ENCODE data around the gene HHIPL1. TPM values are rescaled to one million over a fixed set of nuclear protein-coding genes. Genes with fewer than 3 reads are reported as not detected.

HHIPL1 gene
- not detected in 2 replicates for total RNA-seq

DNA sequence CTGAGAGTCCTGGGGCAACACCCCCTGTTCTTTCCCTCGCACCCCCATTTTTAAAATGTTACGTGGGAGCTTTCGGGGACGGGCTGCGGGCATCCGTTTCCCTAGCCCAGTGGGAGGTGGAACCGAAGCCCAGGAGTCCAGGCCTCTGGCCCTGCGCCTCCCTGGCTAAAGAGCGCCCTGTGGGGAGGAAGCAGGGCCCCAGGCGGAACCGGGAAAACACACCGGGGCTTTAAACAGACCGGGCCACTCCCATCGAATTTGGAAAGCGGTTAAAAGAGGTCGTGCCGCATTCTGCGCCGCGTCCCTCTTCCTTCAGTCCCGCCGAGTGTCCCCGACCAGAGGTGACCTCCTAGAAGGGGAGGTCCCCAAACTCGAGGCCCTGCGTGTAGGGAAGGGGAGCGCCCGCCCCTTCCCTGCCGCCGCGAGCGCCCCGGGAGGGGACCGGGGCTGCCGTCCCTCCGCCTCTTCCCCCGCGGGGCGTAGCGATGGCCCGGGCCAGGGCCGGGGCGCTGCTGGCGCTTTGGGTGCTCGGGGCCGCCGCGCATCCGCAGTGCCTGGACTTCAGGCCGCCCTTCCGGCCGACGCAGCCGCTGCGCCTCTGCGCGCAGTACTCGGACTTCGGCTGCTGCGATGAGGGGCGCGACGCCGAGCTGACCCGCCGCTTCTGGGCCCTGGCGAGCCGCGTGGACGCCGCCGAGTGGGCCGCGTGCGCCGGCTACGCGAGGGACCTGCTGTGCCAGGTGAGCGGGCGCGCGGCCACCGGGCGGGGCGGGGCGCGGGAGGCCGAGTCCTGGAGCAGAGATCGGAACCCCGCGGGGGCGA, at the start of gene HHIPL1:
Gene HHIPL1 (plus strand): TSS at position 407 of the 822 bp plus-strand sequence. CDS start 79 bp downstream, at position 486.
- intact Hi-C loops (cut with micrococcal nuclease) = no loop called here
- no peak within 1 kb of the TSS for H3K4me3 Mint-ChIP-seq

DNA sequence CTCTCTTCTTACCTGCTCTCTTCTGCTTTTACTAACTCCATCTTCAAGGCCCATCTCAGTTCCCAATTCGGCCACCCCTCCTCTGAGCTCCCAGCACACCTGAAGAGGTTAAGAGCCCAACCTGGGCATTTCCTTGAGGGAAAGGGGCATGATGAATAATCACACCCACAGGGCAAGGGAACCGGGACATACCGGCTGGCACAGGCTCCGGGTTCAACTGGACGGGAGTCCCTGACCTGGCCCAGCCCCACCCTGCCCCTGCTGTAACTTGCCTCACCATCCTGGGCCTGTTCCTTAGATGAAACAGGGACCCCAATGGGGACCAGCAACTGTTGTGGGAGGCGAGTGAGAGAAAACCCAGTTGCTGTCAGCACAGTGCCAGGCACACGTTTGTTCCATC, 49.4 kb upstream of the HHIPL1 start:
- H3K36me3 Mint-ChIP-seq (ENCODE audit: low read depth) = no peaks in the 10 kb centered on the region
- H3K9me3 Mint-ChIP-seq = no peaks in the 10 kb centered on the region
- no peaks in the 10 kb centered on the region for H3K27me3 Mint-ChIP-seq
- intact Hi-C loops (cut with micrococcal nuclease) = loop anchor here (1.0 kb wide), 1 partner anchor 9 kb away; the partner anchor contains the start of gene CCDC85C
- no peak for DNase-seq
- H3K4me1 Mint-ChIP-seq = peaks cover 9% of the 10 kb centered on the region
- peak overlapping the region; percentile 45 for H3K4me3 Mint-ChIP-seq
- H3K27ac Mint-ChIP-seq = peak overlapping the region; percentile 73

More for the DNA sequence above, at the start of gene HHIPL1:
- no peaks in the 10 kb centered on the region for H3K36me3 Mint-ChIP-seq (ENCODE audit: low read depth)
- H3K4me1 Mint-ChIP-seq = no peaks in the 10 kb centered on the region
- H3K27me3 Mint-ChIP-seq = peaks cover 27% of the 10 kb centered on the region
- no peaks in the 10 kb centered on the region for H3K9me3 Mint-ChIP-seq
- H3K27ac Mint-ChIP-seq = no peak within 1 kb of the TSS
- no peak for DNase-seq

DNA sequence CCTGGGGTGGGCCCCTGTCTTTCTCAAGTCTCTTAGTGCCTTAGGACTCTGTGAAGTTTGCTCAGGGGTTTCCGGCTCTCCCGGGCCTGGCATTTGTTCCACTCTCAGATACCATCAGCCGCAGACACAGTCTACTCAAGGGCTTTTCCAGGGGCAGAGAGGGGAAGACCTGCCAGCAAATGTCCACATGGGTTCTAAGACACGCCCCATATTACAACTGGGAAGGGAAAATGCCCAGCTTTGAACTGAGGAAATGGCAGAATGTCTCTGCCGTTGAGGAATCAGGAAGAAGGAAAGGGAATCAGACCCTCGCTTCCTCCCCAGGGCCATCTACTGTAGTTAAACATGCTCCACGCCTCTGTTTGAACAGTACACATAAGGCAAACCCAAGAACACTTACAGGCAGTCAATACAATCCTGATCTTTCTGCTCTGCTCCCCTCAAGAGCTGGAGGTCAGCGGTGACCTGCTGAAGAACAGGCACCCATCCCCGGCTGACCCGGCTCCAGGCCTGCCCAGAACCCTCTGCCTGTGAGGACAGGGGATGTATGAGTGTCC, 48.8 kb upstream of the HHIPL1 start:
- Mint-ChIP-seq H3K27ac (no peak overlapping the region), H3K4me3 (no peak overlapping the region), H3K27me3 (no peaks in the 10 kb centered on the region), H3K9me3 (no peaks in the 10 kb centered on the region), H3K4me1 (peaks cover 11% of the 10 kb centered on the region), H3K36me3 (ENCODE audit: low read depth) (no peaks in the 10 kb centered on the region)
- intact Hi-C loops (cut with micrococcal nuclease) = no loop called here
- no peak for DNase-seq

- intact Hi-C loops (cut with micrococcal nuclease) = no loop called here
Measured at GRCh38 chr14:99596772-99597171, 48.2 kb upstream of the HHIPL1 start.

GRCh38 chr14:99597911-99598600, 46.9 kb upstream of the HHIPL1 start:
- intact Hi-C loops (cut with micrococcal nuclease) = no loop called here
- Mint-ChIP-seq H3K4me1 (peaks cover 24% of the 10 kb centered on the region), H3K27ac (no peak overlapping the region), H3K36me3 (ENCODE audit: low read depth) (no peaks in the 10 kb centered on the region), H3K27me3 (peaks cover 12% of the 10 kb centered on the region), H3K9me3 (no peaks in the 10 kb centered on the region), H3K4me3 (no peak overlapping the region)
- no peak for DNase-seq

More at GRCh38 chr14:99596772-99597171, 48.2 kb upstream of the HHIPL1 start:
- Mint-ChIP-seq H3K36me3 (ENCODE audit: low read depth) (no peaks in the 10 kb centered on the region), H3K4me1 (peaks cover 16% of the 10 kb centered on the region), H3K9me3 (no peaks in the 10 kb centered on the region), H3K27me3 (peaks cover 3% of the 10 kb centered on the region), H3K27ac (no peak overlapping the region), H3K4me3 (no peak overlapping the region)
- DNase-seq = no peak

- Mint-ChIP-seq H3K9me3 (no peaks in the 10 kb centered on the region), H3K36me3 (ENCODE audit: low read depth) (no peaks in the 10 kb centered on the region), H3K27ac (no peak overlapping the region), H3K4me1 (peaks cover 24% of the 10 kb centered on the region), H3K4me3 (no peak overlapping the region), H3K27me3 (peaks cover 12% of the 10 kb centered on the region)
- DNase-seq = no peak
- intact Hi-C loops (cut with micrococcal nuclease) = no loop called here
Measured at GRCh38 chr14:99598774-99599173, 46.2 kb upstream of the HHIPL1 start.

GRCh38 chr14:99599393-99599792, 45.5 kb upstream of the HHIPL1 start:
- Mint-ChIP-seq H3K27ac (no peak overlapping the region), H3K4me1 (peaks cover 24% of the 10 kb centered on the region), H3K9me3 (no peaks in the 10 kb centered on the region), H3K4me3 (no peak overlapping the region), H3K27me3 (peaks cover 12% of the 10 kb centered on the region), H3K36me3 (ENCODE audit: low read depth) (no peaks in the 10 kb centered on the region)
- DNase-seq = no peak
- intact Hi-C loops (cut with micrococcal nuclease) = no loop called here

DNA sequence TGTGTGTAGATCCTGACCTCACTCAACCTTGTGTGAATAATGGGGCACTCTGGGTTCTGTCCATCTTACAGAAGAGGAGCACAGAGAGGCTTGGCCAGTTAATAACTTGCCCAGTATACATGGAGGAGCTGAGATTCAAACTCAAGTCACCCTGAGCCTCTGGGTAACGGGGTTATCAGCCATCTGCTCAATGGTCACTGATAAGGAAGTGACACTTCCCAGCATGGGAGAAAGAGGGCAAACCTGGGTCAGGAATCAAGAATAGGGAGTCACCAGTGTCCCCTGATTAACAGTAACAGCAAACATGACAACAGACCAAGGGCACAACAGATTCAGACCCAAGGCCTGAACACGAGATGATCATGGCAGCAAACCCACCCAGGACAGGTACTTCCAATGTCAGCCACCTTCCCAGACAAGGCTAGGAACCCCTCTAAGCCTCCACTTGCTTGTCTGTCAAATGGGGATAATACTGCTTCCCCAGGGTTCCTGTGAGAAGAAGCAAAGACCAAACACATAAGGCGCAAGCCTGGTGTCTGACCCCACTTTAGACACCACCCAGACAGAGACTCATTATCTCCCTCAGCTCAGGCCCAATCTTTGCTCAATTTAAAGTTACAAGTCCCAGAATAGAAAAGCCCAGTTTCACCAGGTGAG, 44.6 kb upstream of the HHIPL1 start:
- no peak overlapping the region for H3K4me3 Mint-ChIP-seq
- no peaks in the 10 kb centered on the region for H3K36me3 Mint-ChIP-seq (ENCODE audit: low read depth)
- intact Hi-C loops (cut with micrococcal nuclease) = loop anchor here (5.0 kb wide), 1 partner anchor 372 kb away; no protein-coding TSS in a partner anchor
- peaks cover 12% of the 10 kb centered on the region for H3K27me3 Mint-ChIP-seq
- no peaks in the 10 kb centered on the region for H3K9me3 Mint-ChIP-seq
- DNase-seq = no peak
- peaks cover 18% of the 10 kb centered on the region for H3K4me1 Mint-ChIP-seq
- no peak overlapping the region for H3K27ac Mint-ChIP-seq

DNA sequence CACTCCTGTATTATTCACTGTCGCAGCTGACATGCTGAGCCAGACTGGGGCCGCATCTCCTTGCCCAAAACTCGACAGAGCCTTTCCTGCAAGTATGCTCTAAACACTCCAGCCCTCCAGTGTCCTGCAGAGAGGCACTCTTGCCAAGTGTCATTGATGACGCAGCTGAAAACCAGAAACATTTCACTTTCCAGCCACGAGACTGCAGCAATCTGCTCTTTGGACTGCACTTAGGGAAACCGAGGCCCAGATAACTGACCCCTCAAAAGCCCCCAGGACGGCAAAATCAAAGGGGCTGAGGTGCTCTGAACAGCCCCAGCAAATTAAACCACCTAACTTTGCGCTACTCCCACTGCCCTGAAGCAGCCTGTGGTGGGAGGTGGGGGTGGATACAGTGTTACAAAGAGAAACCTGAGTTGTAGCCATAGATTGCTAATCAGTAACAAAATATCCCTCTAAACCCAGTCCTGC, 43.5 kb upstream of the HHIPL1 start:
- Mint-ChIP-seq H3K4me3 (no peak overlapping the region), H3K27ac (no peak overlapping the region), H3K27me3 (peaks cover 12% of the 10 kb centered on the region), H3K4me1 (peaks cover 22% of the 10 kb centered on the region), H3K9me3 (no peaks in the 10 kb centered on the region), H3K36me3 (ENCODE audit: low read depth) (no peaks in the 10 kb centered on the region)
- no peak for DNase-seq
- intact Hi-C loops (cut with micrococcal nuclease) = loop anchor here (5.0 kb wide), 1 partner anchor 371 kb away; no protein-coding TSS in a partner anchor

DNA sequence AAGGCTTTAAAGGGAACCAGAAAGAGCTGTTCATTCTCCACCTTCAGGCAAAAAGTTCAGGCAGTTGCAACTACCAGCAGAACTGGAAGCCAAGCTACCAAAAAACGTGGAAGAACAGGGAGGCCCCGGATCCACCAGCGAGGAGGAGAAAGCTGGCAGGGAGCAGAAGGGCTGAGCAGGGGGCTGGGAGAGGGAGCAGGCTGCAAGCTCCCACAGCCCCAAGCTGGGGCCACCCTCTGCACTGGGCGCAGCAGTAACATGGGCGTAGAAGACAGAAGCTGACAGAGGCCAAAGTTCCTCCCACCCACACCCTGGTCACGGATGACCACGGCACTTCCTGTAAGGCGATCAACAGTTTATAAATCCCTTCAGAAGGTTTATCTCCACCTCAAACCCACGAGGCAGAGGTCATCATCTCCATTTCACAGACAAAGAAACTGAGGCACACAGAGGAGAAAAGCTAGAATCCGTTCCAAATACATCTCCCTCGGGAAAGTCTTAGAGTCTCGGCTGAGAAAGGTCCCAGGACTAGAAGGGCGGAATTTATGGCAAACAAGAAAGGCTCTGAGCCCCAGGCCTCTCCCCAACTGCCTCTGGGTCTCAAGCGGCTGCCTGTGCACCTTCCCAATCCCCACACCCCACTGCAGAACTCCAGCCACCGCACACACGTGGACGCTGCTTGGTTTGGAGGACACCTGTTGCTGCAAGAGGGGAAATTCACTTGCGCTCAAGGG, 42.7 kb upstream of the HHIPL1 start:
- H3K9me3 Mint-ChIP-seq = no peaks in the 10 kb centered on the region
- H3K4me1 Mint-ChIP-seq = peaks cover 22% of the 10 kb centered on the region
- peaks cover 12% of the 10 kb centered on the region for H3K27me3 Mint-ChIP-seq
- intact Hi-C loops (cut with micrococcal nuclease) = loop anchor here (5.0 kb wide), 1 partner anchor 370 kb away; no protein-coding TSS in a partner anchor
- no peak overlapping the region for H3K27ac Mint-ChIP-seq
- H3K4me3 Mint-ChIP-seq = peak overlapping the region; percentile 62
- DNase-seq = no peak
- no peaks in the 10 kb centered on the region for H3K36me3 Mint-ChIP-seq (ENCODE audit: low read depth)

- no peaks in the 10 kb centered on the region for H3K36me3 Mint-ChIP-seq (ENCODE audit: low read depth)
- intact Hi-C loops (cut with micrococcal nuclease) = loop anchor here (5.0 kb wide), 1 partner anchor 369 kb away; no protein-coding TSS in a partner anchor
- H3K4me1 Mint-ChIP-seq = peaks cover 22% of the 10 kb centered on the region
- H3K27ac Mint-ChIP-seq = no peak overlapping the region
- H3K4me3 Mint-ChIP-seq = peak overlapping the region; percentile 62
- no peaks in the 10 kb centered on the region for H3K9me3 Mint-ChIP-seq
- DNase-seq = no peak
- H3K27me3 Mint-ChIP-seq = peaks cover 12% of the 10 kb centered on the region
Measured at GRCh38 chr14:99602788-99603415, 42.0 kb upstream of the HHIPL1 start.

- Mint-ChIP-seq H3K4me3 (peak within 1 kb of the TSS; percentile 84), H3K4me1 (peaks cover 22% of the 10 kb centered on the region), H3K27me3 (peaks cover 12% of the 10 kb centered on the region), H3K9me3 (no peaks in the 10 kb centered on the region), H3K27ac (peak within 1 kb of the TSS; percentile 91), H3K36me3 (ENCODE audit: low read depth) (no peaks in the 10 kb centered on the region)
- intact Hi-C loops (cut with micrococcal nuclease) = loop anchor here (1.0 to 5.0 kb wide), 4 partner anchors 8 to 369 kb away; partner anchors contain the start of genes CCNK and CYP46A1
- peak; percentile 84 for DNase-seq
Measured at GRCh38 chr14:99603471-99604277, 41.3 kb upstream of the HHIPL1 start, which contains the start of gene CCDC85C. TSS of gene CCDC85C (minus strand) at chr14:99604207. CDS start at chr14:99603959, 248 bp downstream.
